GM13977 (cell line): Measurements from ENCODE around the gene IBSP.
A peak's percentile ranks its signal among the peaks of the same experiment; 100 is the strongest.

ENCODE experiments used
- DNase-seq: peaks from one replicate; pipeline ENCODE4 v3.0.0; 2012; ENCODE audit warnings: low spot score
- in situ Hi-C: fragments of 300-500 bp; cut with MboI; formaldehyde crosslinking; loops from one replicate; pipeline ENCODE4 v1.12.0; 2022; ENCODE audit warnings: low sequenced_read_pairs, low pct_unique_long_range_greater_than_20kb, mixed read lengths, inconsistent platforms; ENCODE audit not compliant: unreplicated experiment
- TF ChIP-seq, protein P1 (sequence below): IDR thresholded peaks from 2 replicates; pipeline ENCODE4 v1.5.1; 2012; ENCODE audit warnings: mild to moderate bottlenecking, control low read depth; ENCODE audit not compliant: insufficient read depth; ENCODE audit errors: extremely low read depth, missing control alignments

Gene IBSP

GRCh38 chr4:87834401-87834800 lies 35.0 kb downstream of the IBSP start:
- DNase-seq, result no peak
- TF ChIP-seq, protein P1, sequence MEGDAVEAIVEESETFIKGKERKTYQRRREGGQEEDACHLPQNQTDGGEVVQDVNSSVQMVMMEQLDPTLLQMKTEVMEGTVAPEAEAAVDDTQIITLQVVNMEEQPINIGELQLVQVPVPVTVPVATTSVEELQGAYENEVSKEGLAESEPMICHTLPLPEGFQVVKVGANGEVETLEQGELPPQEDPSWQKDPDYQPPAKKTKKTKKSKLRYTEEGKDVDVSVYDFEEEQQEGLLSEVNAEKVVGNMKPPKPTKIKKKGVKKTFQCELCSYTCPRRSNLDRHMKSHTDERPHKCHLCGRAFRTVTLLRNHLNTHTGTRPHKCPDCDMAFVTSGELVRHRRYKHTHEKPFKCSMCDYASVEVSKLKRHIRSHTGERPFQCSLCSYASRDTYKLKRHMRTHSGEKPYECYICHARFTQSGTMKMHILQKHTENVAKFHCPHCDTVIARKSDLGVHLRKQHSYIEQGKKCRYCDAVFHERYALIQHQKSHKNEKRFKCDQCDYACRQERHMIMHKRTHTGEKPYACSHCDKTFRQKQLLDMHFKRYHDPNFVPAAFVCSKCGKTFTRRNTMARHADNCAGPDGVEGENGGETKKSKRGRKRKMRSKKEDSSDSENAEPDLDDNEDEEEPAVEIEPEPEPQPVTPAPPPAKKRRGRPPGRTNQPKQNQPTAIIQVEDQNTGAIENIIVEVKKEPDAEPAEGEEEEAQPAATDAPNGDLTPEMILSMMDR, result no peak
- in situ Hi-C loops, result loop anchor here (25.0 kb wide), 1 partner anchor 472 kb away; no protein-coding TSS in a partner anchor

DNA sequence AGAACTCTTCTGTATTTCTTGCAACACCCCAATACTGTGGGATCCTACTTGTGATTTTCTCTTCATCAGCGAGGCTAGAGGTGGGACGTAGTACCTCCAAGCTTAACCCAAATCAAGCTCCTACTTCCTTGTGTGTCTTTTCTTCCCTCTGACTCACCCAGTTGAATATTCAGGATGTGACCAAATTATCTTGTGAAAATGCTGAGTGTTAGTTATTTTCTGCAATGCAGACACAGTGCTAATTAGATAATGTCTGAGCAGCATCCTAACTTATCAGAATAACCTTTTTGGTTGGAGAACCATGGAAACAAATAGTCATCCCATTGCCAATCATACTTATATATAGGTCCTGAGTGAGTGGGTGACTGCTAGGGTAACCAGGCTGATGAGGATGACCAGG lies 35.8 kb downstream of the IBSP start:
- DNase-seq, result no peak
- TF ChIP-seq, protein P1, result no peak
- in situ Hi-C loops, result loop anchor here (25.0 kb wide), 1 partner anchor 473 kb away; no protein-coding TSS in a partner anchor

DNA sequence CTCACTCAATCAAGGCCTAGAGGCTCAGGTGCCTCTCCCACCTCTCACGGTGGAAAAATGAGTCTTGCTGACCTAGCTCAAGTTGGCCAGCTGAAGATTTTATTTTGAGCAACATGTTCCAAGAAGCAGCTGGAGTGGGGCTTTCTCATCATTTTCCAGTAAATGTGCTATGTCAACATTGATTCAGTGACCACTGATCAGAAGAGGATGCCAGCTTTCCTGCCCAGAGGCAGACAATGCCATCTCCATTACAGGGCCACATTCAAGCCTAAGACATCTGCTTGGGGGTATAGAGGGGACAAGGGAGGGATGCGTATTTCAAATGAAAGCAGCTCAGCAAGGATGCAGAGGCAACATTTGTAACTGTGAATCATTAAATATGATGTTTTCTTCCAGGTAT lies 36.4 kb downstream of the IBSP start:
- in situ Hi-C loops, result loop anchor here (25.0 kb wide), 1 partner anchor 473 kb away; no protein-coding TSS in a partner anchor
- TF ChIP-seq, protein P1, result no peak
- no peak for DNase-seq

DNA sequence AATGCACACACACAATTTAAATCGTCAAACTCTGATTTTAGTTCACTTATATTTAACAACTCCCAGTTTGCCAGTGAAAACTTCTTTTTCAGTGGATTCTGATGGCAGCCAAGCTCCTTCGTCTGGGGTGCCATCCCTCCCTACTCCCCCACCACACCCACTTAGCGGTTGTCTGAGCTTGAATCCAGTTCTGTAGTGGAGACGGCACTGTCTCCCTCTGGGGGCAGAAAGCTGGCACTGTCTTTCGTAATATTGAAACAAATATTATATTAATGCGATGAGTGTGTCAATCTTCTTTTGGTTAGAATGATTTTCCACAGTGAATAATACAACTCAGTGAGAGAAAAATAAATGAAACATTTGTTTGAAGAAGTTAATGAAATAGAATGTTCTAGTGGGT lies 38.9 kb downstream of the IBSP start:
- DNase-seq, result no peak
- TF ChIP-seq, protein P1, result no peak
- in situ Hi-C loops, result loop anchor here (25.0 kb wide), 1 partner anchor 476 kb away; no protein-coding TSS in a partner anchor

DNA sequence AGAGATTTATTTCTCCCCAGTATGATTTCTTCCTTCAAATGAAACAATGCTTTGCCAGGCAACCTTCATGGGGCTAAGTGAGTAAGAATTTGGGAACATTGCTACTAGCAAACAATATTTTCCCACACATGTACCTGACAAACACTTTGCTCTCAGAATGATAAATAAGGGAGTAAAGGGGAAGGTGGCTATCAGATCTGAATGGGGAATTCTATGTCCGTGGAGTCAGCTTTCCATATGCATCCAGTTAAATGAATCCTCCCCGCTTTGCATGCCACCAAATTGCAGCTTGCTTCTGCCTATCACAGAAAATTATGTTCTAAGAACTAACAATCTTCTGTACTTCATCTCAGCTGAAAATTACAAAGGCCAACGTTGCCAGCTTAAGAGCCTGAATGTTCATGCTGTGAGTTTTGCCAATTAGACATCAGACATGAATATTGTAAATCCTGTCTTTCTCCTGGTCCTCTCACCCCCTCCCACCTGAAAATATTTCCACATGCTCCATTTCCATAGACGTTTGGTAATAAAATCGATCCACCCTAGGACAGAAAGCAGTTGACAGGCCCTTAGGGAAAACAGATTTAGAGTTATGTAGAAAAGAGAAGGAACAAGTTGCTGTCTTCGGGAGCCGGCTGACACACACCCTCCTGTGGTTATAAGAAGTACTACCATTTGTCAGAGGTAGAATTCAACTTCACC lies 39.7 kb downstream of the IBSP start:
- in situ Hi-C loops, result loop anchor here (25.0 kb wide), 1 partner anchor 477 kb away; no protein-coding TSS in a partner anchor
- DNase-seq, result no peak
- TF ChIP-seq, protein P1, result peak; percentile 51

- in situ Hi-C loops, result loop anchor here (25.0 kb wide), 1 partner anchor 477 kb away; no protein-coding TSS in a partner anchor
- no peak for DNase-seq
- TF ChIP-seq, protein P1, result no peak
These were observed 40.2 kb downstream of the IBSP start for GRCh38 chr4:87839592-87839946.
